ENCODE measurements around the gene PRPF19.
"Not testable (repeated sequence)": the region's sequence is repeated elsewhere in the genome, so short reads cannot be mapped to it uniquely, and the experiment has no call there.

The PRPF19 gene

DNA sequence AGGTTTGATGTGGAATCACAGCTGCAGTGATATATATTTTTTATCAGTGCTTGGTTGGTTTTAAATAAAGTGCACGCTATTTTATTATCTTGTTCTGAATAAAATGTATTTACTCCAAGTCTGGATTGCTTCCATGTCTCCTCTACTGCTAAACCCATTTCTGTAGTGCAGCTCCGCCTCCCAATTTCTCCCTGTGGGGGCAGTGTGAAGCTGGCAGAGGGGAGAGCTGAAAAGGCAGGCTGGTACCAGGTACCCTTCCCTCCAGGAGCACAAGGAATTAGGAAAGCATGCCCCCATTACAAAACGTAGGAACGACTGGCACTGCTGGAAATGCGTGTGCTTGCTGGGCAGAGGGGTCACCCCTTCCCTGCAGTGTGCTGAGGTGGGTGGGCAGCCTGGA is 16.9 kb upstream of the PRPF19 start:
- DNase-seq (ENCODE audit: low spot score) = no peak

DNA sequence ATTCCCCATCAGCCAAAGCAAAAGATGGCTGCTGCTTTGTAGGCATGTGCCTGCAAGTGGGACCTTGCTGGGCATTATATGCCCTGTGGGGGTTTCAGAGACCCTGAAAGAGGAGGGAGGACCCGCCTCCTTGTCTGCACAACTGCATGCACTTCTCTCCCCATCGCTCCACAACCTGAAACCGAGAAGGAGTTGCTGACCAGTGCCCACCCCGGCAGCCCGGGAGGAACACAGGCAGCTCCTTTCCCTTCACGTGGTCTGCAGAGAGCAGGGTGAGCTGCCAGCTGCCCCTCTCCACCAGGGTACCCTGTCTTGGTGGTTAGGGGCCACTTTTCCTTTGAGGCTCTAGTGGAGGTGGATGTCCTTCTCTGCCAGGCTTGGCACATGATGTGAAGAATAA is 16.5 kb upstream of the PRPF19 start:
- no peak for DNase-seq (ENCODE audit: low spot score)

DNA sequence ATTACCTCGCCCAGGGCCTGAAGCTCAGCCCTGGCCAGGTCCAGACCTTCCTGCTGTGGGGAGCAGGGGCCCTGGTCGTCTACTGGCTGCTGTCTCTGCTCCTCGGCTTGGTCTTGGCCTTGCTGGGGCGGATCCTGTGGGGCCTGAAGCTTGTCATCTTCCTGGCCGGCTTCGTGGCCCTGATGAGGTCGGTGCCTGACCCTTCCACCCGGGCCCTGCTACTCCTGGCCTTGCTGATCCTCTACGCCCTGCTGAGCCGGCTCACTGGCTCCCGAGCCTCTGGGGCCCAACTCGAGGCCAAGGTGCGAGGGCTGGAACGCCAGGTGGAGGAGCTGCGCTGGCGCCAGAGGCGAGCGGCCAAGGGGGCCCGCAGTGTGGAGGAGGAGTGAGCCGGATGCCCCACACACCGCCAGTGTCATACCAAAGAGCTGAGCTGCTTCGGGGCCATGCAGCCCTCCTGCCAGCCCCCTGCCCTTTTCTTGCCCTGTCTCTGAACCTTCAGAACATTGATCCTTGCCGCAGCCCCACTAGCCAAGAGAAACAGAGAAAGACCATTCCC is 15.5 kb upstream of the PRPF19 start:
- DNase-seq (ENCODE audit: low spot score) = no peak

DNA sequence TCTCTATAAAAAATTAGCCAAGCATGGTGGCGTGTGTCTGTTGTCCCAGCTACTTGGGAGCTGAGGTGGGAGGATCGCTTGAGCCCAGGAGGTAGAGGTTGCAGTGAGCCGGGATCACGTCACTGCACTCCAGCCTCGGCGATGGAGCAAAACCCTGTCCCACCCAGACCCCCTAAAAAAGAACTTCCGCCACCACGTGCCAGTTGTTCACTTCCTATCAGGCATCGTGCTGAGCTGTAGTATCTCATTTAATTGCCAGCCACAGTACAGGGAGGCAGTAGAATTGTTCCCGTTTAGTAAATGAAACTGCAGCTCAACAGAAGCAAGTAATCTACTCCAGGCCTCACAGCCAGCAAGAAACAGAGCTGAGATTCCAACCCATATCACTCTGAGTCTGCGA is 14.9 kb upstream of the PRPF19 start:
- DNase-seq (ENCODE audit: low spot score) = no peak

DNA sequence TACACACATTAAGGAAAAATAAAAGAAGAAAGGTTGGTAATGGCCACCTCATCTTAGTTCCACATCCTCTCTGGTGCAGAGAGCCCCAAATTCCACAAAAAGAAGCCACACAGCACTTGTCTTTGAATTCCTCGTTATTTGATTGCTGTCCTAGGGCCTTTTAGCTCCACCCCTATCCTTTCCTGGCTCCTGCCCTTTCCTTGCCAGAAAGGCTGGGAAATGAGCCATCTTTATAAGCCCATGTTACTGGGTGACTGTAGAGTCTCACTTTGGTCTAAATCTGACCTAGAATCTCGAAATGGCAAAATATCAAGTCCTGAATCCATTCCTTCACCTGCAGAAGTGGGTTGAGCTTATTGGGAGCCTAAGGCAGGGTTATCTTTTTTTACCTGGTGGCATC is 13.6 kb upstream of the PRPF19 start:
- DNase-seq (ENCODE audit: low spot score) = no peak

DNA sequence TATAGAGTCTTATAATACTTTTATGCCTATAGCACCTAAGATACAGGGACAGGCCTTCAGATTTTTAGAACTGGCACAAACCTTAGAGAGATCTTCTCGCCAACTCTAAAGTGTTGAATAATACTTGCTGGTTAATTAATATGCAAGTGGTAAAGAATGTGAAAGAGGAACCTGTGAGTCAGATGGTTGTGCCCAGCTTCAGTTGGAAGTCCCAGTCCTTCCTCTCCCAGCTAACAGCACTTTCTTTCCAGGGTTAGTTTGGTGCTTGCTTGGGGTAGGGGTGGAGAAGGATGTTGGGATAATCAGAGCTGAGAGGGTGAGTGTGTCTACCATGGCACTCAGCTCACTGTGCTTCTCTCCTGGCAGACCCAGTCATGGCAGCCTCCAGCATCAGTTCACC is 12.9 kb upstream of the PRPF19 start:
- DNase-seq (ENCODE audit: low spot score) = no peak

DNA sequence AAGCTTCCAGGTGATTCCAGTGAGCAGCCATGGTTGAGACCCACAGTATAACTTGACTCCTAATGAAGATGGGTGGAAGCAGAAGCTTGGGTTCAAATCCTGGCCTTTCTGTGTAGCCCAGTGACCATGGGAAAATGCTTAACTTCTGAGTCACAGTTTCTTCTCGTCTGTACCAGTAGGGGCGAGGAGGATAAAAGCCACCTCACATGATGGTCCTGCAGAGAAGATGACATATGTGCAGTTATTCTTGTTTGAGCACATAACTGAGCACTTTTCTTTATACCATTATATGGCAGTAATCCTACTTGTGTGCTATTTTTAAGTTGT is 12.5 kb upstream of the PRPF19 start:
- no peak for DNase-seq (ENCODE audit: low spot score)

DNA sequence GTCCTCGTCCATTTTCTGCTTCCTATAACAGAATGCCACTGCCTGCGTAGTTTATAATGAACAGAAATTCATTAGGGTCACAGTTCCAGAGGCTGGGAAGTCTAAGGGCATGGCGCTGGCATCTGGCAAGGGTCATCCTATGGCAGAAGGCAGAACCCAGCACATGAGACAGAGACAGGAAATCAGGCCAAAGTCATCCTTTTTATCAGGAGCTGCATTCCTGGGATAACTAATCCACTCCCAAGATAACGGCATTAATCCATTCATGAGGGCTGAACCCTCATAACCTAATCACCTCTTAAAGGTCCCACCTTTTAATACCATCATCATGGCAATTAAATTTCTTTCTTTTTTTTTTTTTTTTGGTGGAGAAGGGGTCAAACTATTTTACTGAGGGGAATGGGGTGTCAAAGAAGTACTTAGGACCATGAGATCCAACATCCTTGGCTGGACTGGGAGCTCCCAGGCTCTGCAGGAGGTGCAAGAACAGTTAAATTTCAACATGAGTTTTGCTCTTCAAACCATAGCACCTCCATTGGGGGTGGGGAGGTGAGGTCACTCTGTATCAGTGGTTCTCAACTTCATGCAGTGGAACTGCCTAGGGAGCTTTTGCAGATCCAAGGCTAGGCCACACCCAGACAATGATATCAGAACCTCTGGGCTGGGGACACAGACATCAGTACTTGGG is 12.0 kb upstream of the PRPF19 start:
- DNase-seq (ENCODE audit: low spot score) = no peak

DNA sequence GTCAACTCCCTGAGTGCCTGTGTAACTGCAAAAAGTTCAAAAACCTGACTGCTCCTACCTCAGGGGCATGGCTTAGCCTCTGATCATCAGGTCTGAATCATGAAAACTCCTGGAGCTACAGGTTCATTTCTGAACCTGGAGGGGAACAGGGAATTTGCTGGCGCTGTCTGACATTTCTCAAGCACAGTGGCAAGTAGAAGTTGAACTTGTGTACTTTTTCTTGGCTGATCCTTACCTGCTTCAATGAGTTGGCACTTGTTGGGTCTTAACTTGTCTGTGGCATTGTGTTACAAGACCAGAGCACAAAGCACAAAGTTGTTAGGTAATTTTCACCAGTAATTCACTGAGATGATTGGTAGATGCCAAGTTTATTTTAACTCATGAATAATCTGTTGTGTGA is 10.9 kb upstream of the PRPF19 start:
- DNase-seq (ENCODE audit: low spot score) = no peak

DNA sequence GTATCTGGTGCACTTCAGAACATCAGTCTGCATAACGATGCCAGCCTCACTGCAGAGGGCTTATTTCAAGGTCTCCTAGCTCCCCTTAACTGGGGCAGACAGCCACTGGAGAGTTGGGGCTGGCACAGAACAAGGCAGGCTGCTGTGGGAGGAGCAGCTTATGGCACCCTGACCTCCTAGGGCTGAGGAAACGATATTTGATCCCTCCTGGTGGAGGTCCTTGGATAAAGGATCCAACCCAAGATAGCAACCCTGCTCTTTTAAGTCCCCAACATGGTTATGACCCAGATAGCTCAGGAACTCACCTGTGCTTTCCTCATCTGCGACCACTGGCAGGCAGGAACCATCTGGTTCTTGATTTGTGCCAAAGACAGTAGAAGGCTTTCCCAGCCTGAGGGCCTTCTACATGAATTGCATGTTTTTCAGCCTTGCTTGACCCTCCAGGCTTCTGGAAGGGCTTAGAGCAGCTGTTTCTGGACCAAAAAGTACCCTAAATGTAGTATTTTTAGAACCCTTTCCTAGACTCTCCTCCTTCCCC is 10.4 kb upstream of the PRPF19 start:
- DNase-seq (ENCODE audit: low spot score) = no peak

DNA sequence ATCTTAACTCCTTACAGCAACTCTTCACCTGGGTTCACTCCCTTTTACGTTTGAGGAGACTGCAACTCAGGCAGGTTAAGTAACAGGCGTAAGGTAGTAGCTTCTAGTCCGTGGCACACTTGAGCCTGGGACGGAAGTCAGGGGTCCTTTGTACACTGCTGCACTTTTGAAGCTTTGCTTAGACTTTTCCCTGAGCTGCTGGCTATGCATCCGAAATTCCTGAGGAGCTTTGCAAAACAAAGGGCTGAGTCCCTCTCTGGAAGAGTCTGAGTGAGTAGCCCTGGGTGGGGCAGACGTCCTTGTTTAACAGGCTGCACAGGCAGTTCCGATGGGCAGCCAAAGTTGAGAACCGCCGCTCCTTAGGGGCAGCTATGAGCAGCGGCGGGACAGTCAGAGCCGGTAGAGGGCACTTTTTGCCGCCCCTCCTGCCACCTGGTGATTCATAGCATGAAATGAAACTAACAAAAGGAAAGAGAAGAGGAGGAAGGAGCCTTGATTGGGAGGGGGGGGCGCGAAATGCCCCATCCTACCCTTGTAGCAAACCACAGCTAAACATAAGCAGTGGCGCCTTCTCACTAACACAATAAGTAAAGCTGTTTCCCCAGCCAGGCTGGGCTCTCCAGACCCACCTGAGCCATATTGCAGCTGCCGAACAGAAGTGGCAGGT is 9.0 kb upstream of the PRPF19 start:
- DNase-seq (ENCODE audit: low spot score) = peak; percentile 83

DNA sequence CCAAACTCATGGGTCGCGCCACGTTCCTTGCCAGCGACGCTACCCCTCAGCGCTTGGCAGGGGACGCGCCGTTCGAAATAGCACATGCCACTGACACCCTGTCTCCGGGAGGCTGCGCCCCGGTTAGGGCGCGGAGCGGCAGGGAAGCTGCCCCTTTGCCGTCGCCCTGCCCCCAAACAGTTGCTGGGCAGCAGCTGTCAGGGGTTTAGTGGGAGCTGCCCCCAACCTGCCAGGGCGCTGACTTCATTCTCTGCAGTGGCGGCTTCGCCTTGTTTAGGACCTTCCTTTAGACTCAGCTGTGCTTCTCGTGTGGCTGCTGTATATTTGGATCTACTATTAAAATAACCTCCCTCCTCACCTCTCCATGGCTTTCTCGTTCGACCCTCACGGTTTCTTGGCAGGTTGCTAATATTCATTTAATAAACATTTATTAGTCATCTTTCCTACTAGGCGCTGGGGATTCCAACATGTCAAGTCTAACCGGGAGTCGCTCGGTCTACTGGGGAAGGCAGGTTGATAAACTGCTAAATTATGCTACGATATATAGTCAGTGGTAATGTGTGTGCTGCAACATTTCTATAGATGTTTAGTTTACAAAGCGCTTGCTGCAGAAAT is 8.4 kb upstream of the PRPF19 start:
- peak; percentile 65 for DNase-seq (ENCODE audit: low spot score)

DNA sequence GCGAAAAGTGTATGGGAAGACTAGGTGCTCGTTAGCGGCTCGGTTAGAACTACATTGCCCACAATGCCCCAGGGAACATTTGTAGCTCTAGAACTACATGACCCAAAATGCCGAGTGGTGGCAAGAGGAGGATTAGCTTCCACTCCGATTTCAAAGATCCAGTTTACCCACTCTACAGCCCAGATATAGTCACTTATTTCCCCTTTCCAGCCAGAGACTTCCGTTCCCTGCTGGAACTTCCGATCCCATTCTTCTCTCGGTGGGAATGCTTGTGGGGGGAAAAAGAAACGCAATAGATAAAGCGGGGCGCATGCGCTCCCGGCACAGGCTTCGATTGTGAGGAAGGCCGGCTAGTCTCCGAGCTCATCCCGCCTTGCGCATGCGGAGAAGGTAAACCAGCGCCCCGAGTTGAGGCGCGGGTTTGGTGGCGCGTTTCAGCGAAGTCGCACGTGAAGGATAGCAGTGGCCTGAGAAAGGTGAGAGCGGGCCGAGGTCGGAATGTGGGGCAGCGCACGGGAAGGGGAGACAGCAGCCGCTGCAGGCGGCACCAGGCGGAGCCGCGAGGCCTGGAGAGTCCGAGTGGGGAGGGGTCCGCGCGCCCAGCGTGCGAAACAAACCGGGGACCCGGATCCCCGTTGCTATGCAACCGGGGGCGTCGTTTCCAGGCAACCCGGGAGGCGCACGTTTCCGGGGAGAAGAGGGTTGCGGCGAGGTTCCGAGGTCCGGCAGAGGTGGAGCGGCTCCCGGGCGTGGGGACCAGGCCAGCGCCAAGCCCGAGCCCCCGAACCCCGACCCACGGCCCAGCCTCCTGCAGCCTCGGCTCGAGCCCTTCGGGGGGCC is 7.6 kb upstream of the PRPF19 start, which contains the start of gene TMEM109:
Gene TMEM109 (plus strand): TSS at position 366 of the 840 bp plus-strand sequence. CDS start 5,536 bp downstream, outside the sequence.
- peak; percentile 91 for DNase-seq (ENCODE audit: low spot score)

DNA sequence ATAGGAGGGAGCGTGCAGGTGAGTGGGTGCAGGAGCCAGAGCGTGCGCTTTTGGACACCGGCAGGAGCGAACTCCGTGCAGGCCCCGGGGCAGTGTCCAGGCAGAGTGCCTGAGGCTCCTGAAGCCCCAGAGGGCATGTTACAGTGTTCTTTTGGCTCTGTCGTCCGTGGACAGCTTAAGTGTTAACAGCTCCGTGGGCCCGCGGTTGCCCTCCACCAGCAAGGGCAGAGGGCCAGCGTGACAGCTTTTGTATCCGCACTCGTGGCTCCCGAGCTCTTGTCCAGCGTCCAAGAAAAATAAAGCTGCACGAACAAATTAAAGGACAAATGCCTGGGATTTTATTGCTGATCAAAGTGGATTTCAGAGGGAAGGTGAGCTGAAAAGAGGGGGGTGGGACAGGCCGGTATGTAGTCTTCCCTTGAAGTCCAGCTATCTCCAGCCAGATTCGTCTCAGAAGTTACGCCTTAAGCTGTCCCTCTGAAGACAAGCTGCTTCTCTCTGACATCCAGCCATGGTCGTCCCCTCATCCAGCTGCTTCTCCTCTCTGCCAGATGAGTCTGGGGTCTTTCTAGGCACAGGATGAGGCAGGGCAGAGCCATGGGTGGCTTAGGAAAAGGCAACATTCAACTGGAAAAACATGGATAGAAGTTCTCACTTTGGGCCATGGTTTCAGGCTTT is 6.6 kb upstream of the PRPF19 start:
- no peak for DNase-seq (ENCODE audit: low spot score)

DNA sequence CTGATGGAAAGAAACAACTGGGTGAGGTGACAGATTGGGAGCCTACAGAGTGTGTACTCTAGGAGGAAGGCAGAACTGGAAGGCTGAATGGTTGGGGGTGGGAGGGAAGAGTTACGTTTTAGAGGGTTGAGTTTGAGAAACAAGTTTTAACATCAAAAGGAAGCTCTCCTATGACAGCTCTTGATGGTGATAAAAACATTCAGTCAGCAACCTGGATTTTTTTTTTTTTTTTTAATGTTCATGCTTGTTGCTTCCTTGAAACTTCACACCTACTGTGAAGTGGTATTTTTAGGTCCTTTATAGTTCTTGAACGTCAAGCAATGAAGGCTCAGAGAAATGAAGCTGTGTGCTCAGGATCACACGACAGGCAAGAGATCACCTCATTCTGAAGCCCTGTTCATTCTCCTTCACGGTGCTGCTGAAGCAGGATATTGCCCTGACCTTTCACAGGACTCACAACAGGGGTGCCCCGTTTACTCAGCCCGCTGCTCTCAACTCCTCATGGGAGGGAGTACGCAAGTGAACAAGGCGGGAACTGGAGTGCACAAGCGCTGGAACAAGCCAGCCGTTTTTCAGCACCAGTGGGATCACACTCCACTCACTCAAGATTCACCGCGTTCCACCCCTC is 6.0 kb upstream of the PRPF19 start:
- DNase-seq (ENCODE audit: low spot score) = no peak

DNA sequence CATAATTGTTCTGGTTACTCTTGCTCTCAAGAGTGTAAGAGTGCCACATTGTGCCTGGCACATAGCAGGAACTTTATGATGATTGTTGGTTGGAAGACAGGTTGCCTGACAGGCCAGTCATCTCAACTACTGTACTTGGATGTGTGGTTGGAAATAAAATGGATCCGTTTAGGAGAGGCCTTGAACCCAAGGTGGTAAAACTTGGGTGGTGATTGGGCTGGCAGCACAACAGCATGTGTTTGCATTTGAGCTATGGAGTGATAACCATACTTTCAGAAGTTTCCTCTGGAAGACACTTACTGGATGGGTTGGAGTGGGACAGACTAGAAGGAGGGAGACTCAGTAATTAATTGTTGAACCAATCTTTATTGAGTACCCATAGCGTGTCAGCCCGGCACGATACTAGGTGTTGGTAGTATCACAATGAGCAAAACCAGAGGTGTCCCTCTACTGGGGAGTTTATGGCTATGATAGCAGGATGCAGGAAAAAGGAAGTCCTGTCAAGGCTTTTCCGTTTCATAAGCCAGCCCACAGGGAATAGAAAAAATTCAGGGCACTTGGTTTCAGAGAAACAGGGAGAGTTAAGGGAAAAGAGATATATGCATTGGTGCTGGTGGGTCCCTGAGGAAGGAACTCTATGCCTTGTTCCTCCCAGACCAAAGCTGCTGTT is 4.5 kb upstream of the PRPF19 start:
- DNase-seq (ENCODE audit: low spot score) = no peak

DNA sequence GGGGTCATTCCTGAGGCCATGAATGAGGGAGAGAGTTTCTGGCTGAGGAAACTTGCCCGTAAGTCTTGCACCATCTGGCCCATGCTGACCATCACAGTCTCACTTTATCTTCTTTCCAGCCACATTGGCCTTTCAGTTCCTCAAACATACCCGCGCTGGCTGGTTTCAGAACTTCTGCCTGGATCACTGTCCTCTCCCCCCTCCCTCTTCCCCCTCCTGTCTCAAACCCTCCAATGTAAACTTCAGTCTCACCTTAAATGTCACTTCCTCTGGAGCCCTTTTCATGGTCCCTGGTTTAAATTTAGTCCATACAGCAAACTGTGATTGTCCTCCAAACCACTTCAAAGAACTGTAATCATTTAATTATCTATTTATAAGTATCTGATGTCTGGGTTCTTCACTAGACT is 3.9 kb upstream of the PRPF19 start:
- DNase-seq (ENCODE audit: low spot score) = no peak

DNA sequence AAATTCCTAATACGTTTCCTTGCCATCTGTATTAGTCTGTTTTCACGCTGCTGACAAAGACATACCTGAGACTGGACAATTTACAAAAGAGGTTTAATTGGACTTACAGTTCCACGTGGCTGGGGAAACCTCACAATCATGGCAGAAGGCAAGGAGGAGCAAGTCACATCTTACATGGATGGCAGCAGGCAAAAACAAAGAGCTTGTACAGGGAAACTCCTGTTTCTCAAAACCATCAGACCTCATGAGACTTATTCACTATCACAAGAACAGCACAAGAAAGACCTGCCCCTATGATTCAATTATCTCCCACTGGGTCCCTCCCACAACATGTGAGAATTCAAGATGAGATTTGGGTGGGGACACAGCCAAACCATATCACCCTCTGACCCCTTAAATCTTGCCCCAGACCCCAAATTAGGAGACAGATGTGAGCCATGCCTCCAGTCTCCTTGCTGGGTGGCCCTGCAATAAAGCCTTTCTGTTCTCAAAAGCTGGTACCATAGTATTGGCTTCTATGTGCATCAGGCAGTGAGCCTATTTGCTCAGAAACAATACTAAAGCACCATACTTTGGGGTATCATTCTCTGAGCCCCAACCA is 3.4 kb upstream of the PRPF19 start:
- DNase-seq (ENCODE audit: low spot score) = not testable (repeated sequence)

DNA sequence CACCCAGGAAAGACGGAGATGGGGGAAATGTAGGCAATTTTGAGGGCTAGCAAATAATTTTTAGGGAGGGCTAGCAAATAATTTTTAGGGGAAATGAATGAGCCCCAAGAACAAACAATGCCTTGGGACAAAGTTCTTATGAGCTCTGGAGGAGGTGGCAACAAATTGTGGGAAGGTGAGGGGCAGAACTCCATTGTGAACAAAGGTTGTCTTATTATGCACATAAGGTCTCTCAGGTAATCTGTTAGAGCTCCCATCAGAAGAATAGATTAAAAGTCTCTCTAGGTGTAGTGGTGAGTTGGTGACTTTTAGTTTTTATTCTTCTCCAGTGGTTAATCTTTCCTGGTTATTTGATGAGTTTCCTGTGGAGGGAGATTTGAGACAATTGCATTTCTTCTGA is 2.4 kb upstream of the PRPF19 start:
- DNase-seq (ENCODE audit: low spot score) = no peak

DNA sequence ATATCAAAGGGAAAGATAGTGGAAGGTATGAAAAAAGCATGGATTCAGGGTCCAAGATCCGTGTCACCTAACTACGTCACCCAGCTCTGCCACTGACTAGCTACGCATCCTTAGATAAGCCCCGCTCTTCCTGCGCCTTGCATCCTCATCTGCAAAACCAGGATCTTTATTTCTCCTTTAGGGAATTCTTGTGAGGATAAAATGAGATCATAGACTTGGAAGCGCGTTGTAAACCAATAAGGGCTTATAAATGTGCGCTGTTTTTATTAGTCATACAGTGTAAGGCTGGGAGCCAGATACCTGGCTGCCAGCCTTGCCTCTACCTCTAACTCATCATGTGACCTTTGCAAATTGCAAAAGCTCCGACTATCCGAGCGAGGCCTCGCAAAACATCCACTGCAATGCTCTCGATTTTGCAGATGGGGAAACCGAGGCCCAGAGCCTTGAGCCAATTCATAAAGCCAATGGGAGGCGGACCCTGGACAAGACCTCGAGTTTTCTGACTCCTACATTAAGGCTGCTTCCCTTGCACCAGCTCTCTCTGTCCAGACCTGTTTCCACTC is 753 bp downstream of the PRPF19 start:
- DNase-seq (ENCODE audit: low spot score) = no peak

All from ecto neural progenitor cell (in vitro differentiated cells).